PC-9 (cell line): ENCODE data around the gene TBX2. TPM values are rescaled to one million over a fixed set of nuclear protein-coding genes. Genes with fewer than 3 reads are reported as not detected.
"Not testable (repeated sequence)": the region's sequence is repeated elsewhere in the genome, so short reads cannot be mapped to it uniquely, and the experiment has no call there.

Experiments used
- BruUV-seq: library from RNA; stranded (reverse); fragments of 400-500 nt; replicated peaks from 2 replicates; lab custom pipeline; 2021; lab: Mats Ljungman, UMichigan
- CTCF ChIA-PET: fragments of 300-600 bp; sonication (Branson Sonifier 250); formaldehyde crosslinking; loops from one replicate; lab custom pipeline; 2022; ENCODE audit warnings: antibody characterized with exemption; lab: Charles Lee
- POLR2A ChIA-PET: fragments of 300-600 bp; sonication (Branson Sonifier 250); formaldehyde crosslinking; loops from one replicate; lab custom pipeline; 2022; ENCODE audit warnings: antibody characterized with exemption; ENCODE audit not compliant: unreplicated experiment; lab: Charles Lee
- DNase-seq, 2 experiments: peaks; one replicate each; pipeline versions ENCODE4 v3.0.0 to v3.0.0-alpha.2; 2015 to 2022; ENCODE audit warnings: mixed read lengths in 1 of 2
- H2AFZ ChIP-seq: fragments of 200-600 bp; sonication (generic); 2 replicates; pipeline ENCODE4 v1.8.1; 2017; ENCODE audit warnings: antibody characterized with exemption
- H3F3A ChIP-seq: fragments of 200-600 bp; sonication (generic); 2 replicates; pipeline ENCODE4 v1.8.1; 2017; ENCODE audit warnings: antibody characterized with exemption, mild to moderate bottlenecking, low read depth; ENCODE audit not compliant: insufficient read depth
- H3K27ac ChIP-seq: fragments of 200-600 bp; sonication (generic); 2 replicates; pipeline ENCODE4 v1.6.1; 2016; ENCODE audit warnings: mixed run types
- H3K27me3 ChIP-seq: fragments of 200-600 bp; sonication (generic); 2 replicates; pipeline ENCODE4 v1.6.1; 2016; ENCODE audit warnings: low read depth, mixed run types; ENCODE audit not compliant: insufficient read depth
- H3K36me3 ChIP-seq: fragments of 200-600 bp; sonication (generic); 2 replicates; pipeline ENCODE4 v1.6.1; 2016; ENCODE audit warnings: low read depth, mixed run types
- H3K4me1 ChIP-seq: fragments of 200-600 bp; sonication (generic); replicated peaks from 2 replicates; pipeline ENCODE4 v1.6.1; 2016; ENCODE audit warnings: mixed run types; ENCODE audit not compliant: insufficient read depth
- H3K4me2 ChIP-seq: fragments of 200-600 bp; sonication (generic); 2 replicates; pipeline ENCODE4 v1.6.1; 2017; ENCODE audit warnings: mixed run types
- H3K4me3 ChIP-seq: fragments of 200-600 bp; sonication (generic); 2 replicates; pipeline ENCODE4 v1.6.1; 2016; ENCODE audit warnings: mixed run types
- H3K79me2 ChIP-seq: fragments of 200-600 bp; sonication (generic); 2 replicates; pipeline ENCODE4 v1.6.1; 2017; ENCODE audit warnings: low read depth, mixed run types
- H3K9me2 ChIP-seq: fragments of 200-600 bp; sonication (generic); 2 replicates; pipeline ENCODE4 v1.8.1; 2017; ENCODE audit warnings: mild to moderate bottlenecking; ENCODE audit not compliant: insufficient read depth
- H3K9me3 ChIP-seq: fragments of 200-600 bp; sonication (generic); 2 replicates; pipeline ENCODE4 v1.8.1; 2016; ENCODE audit warnings: low read depth; ENCODE audit not compliant: insufficient read depth
- H4K20me1 ChIP-seq: fragments of 200-600 bp; sonication (generic); 2 replicates; pipeline ENCODE4 v1.8.1; 2017; ENCODE audit not compliant: insufficient read depth
- EZH2 ChIP-seq: fragments of 200-600 bp; sonication (generic); IDR thresholded peaks from 2 replicates; pipeline ENCODE4 v1.8.0; 2017; ENCODE audit warnings: antibody characterized with exemption, low read depth
- intact Hi-C: fragments of 100-400 bp; cut with micrococcal nuclease; formaldehyde crosslinking; loops from one replicate; pipeline ENCODE4 v1.10.0; 2022; ENCODE audit not compliant: unreplicated experiment
- total RNA-seq: library from RNA; stranded (reverse); gene quantifications from 2 replicates; pipeline ENCODE4 v1.2.3, GENCODE V29; 2021
- TF ChIP-seq, protein P1 (sequence below): fragments of 200-600 bp; sonication (generic); conservative IDR thresholded peaks from 2 replicates; pipeline ENCODE4 v1.6.1; 2017; ENCODE audit warnings: mixed run types, antibody characterized with exemption, mild to moderate bottlenecking, moderate library complexity

The TBX2 gene
- total RNA-seq, 1 experiment from 2014 or later, result 0.44 TPM

DNA sequence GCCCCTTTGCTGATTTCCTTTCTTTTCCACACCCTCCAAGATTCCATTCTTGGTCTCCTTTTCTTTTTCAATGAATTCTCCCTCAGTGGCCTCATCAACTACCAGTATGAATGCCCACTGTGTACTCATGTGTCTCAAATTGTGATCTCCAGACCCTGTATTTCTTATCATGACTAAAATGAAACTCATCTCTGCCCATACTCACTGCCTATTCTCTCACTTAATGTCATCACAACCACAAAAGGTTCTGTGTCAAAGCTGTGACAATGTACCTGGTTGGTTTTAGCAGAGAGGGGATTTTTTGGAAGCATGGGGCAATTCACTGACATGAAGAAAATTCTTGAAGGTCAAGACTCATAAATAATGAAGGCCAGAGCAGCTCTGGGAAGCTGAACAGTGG lies 41.1 kb downstream of the TBX2 start:
- no peaks in the 10 kb centered on the region for H3K9me2 ChIP-seq
- ChIA-PET POLR2A (no interaction called here), CTCF (no interaction called here)
- H3K9me3 ChIP-seq, result peaks cover 5% of the 10 kb centered on the region; the same call in 1 of the 2 replicates
- H4K20me1 ChIP-seq, result no peaks in the 10 kb centered on the region
- no peak overlapping the region for H3K27ac ChIP-seq
- no peaks in the 10 kb centered on the region for H3K4me1 ChIP-seq
- H3K79me2 ChIP-seq, result no peaks in the 10 kb centered on the region
- H2AFZ ChIP-seq, result no peak overlapping the region
- intact Hi-C loops, result no loop called here
- no TSS peak for BruUV-seq
- TF ChIP-seq EZH2, result no peak
- no peaks in the 10 kb centered on the region for H3F3A ChIP-seq
- no peak overlapping the region for H3K4me3 ChIP-seq
- H3K27me3 ChIP-seq, result no peaks in the 10 kb centered on the region
- no peak for DNase-seq
- no peak overlapping the region for H3K4me2 ChIP-seq
- no peaks in the 10 kb centered on the region for H3K36me3 ChIP-seq

DNA sequence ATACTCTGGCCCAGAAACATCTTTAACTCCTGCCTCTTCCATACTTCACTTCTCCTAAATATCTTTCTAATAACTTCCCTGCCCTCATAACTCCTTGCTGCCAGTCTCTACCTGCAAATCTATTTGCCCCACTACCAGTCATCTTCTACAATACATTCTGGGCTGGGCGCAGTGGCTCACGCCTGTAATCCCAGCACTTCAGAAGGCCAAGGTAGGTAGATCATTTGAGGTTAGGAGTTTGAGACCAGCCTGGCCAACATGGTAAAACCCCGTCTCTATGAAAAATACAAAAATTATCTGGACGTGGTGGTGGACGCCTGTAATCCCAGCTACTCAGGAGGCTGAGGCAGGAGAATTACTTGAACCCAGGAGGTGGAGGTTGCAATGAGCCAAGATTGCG lies 41.9 kb downstream of the TBX2 start:
- intact Hi-C loops, H3F3A ChIP-seq, H3K4me3 ChIP-seq, H3K9me2 ChIP-seq, H3K9me3 ChIP-seq, H3K4me1 ChIP-seq, H3K4me2 ChIP-seq, H2AFZ ChIP-seq, H4K20me1 ChIP-seq, CTCF ChIA-PET, POLR2A ChIA-PET, H3K27ac ChIP-seq, H3K36me3 ChIP-seq, BruUV-seq, H3K27me3 ChIP-seq, DNase-seq, H3K79me2 ChIP-seq: not testable (repeated sequence)

DNA sequence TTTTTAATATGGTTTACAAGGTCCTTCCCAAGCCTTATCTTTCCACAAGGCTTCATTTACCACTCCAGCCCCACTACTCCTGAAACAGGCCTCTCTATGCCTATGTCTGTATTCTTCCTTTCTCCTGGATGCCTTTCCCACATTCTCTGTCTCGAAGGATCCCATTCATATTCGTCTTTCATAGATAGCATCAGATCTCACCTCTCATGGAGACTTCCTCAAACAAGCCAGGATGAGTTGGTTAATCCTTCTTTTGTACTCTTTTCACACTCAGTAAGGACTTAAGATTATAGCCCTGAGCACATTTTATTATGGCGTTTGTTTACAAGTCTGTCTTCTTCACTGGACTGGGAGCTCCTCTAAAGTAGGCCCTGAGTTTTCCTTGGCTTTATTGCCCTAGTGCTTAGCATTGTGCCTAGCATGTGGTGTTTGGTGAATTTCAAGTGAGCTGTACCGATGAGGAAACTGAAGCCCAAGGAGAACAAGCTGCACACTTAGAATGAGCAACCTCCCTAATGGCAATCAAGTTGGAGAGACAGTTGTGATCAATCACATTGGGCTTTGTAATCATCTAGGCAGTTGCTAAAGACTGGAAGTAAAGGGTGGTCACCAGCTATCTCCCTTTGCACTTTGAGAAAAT lies 42.6 kb downstream of the TBX2 start:
- no peak for DNase-seq
- no peaks in the 10 kb centered on the region for H3K36me3 ChIP-seq
- H3K27me3 ChIP-seq, result no peaks in the 10 kb centered on the region
- H3K4me3 ChIP-seq, result no peak overlapping the region
- intact Hi-C loops, result no loop called here
- no peak overlapping the region for H2AFZ ChIP-seq
- no peaks in the 10 kb centered on the region for H3K79me2 ChIP-seq
- ChIA-PET CTCF (no interaction called here), POLR2A (no interaction called here)
- BruUV-seq, result no TSS peak
- no peaks in the 10 kb centered on the region for H4K20me1 ChIP-seq
- no peaks in the 10 kb centered on the region for H3K4me1 ChIP-seq
- H3K27ac ChIP-seq, result no peak overlapping the region
- no peaks in the 10 kb centered on the region for H3K9me2 ChIP-seq
- H3K4me2 ChIP-seq, result no peak overlapping the region
- no peaks in the 10 kb centered on the region for H3F3A ChIP-seq
- H3K9me3 ChIP-seq, result peaks cover 5% of the 10 kb centered on the region; the same call in 1 of the 2 replicates
- no peak for TF ChIP-seq EZH2
- TF ChIP-seq, protein P1, sequence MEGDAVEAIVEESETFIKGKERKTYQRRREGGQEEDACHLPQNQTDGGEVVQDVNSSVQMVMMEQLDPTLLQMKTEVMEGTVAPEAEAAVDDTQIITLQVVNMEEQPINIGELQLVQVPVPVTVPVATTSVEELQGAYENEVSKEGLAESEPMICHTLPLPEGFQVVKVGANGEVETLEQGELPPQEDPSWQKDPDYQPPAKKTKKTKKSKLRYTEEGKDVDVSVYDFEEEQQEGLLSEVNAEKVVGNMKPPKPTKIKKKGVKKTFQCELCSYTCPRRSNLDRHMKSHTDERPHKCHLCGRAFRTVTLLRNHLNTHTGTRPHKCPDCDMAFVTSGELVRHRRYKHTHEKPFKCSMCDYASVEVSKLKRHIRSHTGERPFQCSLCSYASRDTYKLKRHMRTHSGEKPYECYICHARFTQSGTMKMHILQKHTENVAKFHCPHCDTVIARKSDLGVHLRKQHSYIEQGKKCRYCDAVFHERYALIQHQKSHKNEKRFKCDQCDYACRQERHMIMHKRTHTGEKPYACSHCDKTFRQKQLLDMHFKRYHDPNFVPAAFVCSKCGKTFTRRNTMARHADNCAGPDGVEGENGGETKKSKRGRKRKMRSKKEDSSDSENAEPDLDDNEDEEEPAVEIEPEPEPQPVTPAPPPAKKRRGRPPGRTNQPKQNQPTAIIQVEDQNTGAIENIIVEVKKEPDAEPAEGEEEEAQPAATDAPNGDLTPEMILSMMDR, result no peak

DNA sequence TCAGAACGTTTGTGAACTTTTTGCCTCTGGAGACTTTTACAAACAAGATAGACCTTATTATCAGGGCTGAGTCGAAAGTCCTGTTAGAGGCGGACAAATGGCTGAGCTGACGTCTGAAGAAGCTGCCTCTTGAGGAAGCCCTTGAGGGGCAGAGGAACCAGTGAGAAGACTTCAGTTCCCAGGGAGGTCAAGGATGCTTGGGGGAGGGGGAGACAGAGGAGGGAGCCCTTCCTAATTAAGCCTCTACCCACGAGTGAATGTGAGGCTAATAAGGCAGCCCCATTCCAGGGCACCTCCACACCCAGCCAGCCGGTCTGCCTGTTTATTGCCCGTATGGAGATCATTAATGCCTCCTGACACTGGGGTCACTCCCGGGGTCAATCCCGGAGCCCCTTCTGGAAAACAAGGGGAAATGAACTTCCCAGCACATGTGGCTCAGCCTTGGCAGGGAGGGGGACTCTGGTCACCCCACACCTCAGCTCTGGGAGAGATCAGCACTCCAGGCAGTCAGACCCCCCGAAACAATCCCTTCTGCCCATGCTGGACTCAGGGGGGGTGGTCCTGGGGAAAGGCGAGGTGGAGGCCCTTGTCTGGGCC lies 43.3 kb downstream of the TBX2 start:
- ChIA-PET POLR2A (no interaction called here), CTCF (no interaction called here)
- H3K4me2 ChIP-seq, result no peak overlapping the region

More for the DNA sequence above, 43.3 kb downstream of the TBX2 start:
- H3K9me2 ChIP-seq, result no peaks in the 10 kb centered on the region
- H3K27ac ChIP-seq, result no peak overlapping the region
- H4K20me1 ChIP-seq, result no peaks in the 10 kb centered on the region
- no peaks in the 10 kb centered on the region for H3F3A ChIP-seq
- no peak overlapping the region for H3K4me3 ChIP-seq
- H3K27me3 ChIP-seq, result no peaks in the 10 kb centered on the region
- BruUV-seq, result no TSS peak
- H3K9me3 ChIP-seq, result no peaks in the 10 kb centered on the region; the same call in 1 of the 2 replicates
- TF ChIP-seq, protein P1, result no peak
- TF ChIP-seq EZH2, result no peak
- no peaks in the 10 kb centered on the region for H3K4me1 ChIP-seq
- no peaks in the 10 kb centered on the region for H3K36me3 ChIP-seq
- intact Hi-C loops, result no loop called here
- DNase-seq, result no peak
- H3K79me2 ChIP-seq, result no peaks in the 10 kb centered on the region
- no peak overlapping the region for H2AFZ ChIP-seq
